Mammary epithelial cell (primary cell): Measurements from ENCODE around the gene FOXN3.

Experiments used
- CTCF ChIP-seq, 2 donors: IDR thresholded peaks in 1 of 2; conservative IDR thresholded peaks in 1 of 2; 2 replicates each; pipeline ENCODE4 v1.5.1; 2011 to 2012; ENCODE audit warnings: inconsistent platforms in 2 of 2, low read length in 2 of 2, mild to moderate bottlenecking in 2 of 2, control low read depth in 1 of 2, low read depth in 1 of 2; ENCODE audit not compliant: insufficient read depth in 1 of 2; ENCODE audit errors: extremely low read depth in 1 of 2
- EZH2 ChIP-seq: IDR thresholded peaks from 2 replicates; pipeline ENCODE4 v1.6.1; 2012; ENCODE audit warnings: low read length, inconsistent platforms, borderline replicate concordance

- TF ChIP-seq CTCF (conservative IDR thresholded peaks at IDR 0.05 in 1 of 2, IDR thresholded peaks at IDR 0.05 in 1 of 2; ENCODE audit: extremely low read depth in 1 of 2, insufficient read depth in 1 of 2, low read depth in 1 of 2, low read length in 2 of 2) (no peak), EZH2 (no peak)
Observed at GRCh38 chr14:89359477-89360222, 57.4 kb downstream of the FOXN3 start.
